HG03159 (cell line): ENCODE results near the gene PTGIR.
A peak's percentile ranks its signal among the peaks of the same experiment; 100 is the strongest.

Experiments used
- ATAC-seq: cut with Tn5 transposase; IDR thresholded peaks from one replicate; pipeline ENCODE4 v1.9.1; 2021; ENCODE audit warnings: mild to moderate bottlenecking, moderate library complexity; ENCODE audit not compliant: unreplicated experiment

Gene PTGIR, protein sequence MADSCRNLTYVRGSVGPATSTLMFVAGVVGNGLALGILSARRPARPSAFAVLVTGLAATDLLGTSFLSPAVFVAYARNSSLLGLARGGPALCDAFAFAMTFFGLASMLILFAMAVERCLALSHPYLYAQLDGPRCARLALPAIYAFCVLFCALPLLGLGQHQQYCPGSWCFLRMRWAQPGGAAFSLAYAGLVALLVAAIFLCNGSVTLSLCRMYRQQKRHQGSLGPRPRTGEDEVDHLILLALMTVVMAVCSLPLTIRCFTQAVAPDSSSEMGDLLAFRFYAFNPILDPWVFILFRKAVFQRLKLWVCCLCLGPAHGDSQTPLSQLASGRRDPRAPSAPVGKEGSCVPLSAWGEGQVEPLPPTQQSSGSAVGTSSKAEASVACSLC

GRCh38 chr19:46624958-46625661 lies at the start of gene PTGIR:
TSS of gene PTGIR (minus strand) at chr19:46625089. CDS start at chr19:46624225, 864 bp downstream.
- ATAC-seq: no peak

- ATAC-seq: no peak
Observed at GRCh38 chr19:46670813-46671212, 45.9 kb upstream of the PTGIR start.

DNA sequence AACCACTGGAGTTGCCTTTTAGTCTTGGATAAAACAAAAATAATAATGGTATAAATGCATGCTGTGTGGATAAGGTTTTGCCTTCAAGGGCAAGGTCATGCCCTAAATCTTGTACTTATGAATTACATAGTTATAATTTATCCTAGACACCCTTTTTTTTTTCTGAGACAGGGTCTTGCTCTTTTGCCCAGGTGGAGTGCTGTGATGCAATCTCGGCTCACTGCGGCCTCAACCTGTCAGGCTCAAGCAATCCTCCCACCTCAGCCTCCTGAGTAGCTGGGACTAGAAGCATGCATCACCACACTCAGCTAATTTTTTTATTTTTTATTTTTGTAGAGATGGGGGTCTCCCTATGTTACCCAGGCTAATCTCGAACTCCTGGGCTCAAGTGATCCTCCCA lies 43.8 kb upstream of the PTGIR start:
- no peak for ATAC-seq

GRCh38 chr19:46665072-46665471 lies 40.2 kb upstream of the PTGIR start:
- ATAC-seq: no peak

DNA sequence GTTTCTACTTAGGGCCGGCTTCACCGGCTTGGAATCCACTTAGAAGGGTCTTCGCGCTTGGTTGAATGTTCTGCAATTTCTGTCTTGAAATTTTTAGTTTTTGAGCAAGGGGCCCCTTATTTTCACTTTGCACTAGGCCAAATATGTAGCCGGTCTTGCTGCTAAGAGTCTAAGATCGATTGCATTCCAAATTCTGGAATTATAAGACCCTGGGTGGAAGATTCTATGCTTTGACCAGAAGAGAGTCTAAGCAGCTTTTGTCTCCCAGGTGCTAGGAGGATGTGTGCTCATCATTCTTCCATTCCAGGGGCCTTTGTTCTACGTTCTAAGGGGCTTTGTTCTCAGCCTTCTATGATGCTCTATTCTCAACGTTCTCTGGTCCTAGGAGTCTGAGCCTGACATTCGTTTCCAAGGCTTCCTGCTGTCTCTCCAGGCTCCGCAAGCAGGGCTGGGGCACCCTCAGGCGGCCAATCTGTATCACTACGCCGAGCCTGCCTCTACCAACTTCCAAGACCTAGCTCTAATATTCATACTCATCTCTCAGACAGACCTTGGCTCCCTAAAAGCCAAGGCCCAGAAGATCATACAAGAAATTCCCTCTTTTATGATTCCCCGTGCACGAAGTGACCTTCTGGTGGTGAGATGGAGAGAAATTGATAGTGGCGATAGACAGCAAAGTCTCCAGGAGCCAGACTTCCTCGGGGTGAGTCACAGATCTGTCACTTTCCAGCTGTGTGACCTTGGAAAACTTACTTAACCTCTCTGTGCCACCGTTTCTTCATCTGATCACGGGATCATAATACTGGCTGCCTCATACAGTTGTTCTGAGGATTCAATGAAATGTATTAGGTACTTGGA lies 37.1 kb upstream of the PTGIR start:
- no peak for ATAC-seq

DNA sequence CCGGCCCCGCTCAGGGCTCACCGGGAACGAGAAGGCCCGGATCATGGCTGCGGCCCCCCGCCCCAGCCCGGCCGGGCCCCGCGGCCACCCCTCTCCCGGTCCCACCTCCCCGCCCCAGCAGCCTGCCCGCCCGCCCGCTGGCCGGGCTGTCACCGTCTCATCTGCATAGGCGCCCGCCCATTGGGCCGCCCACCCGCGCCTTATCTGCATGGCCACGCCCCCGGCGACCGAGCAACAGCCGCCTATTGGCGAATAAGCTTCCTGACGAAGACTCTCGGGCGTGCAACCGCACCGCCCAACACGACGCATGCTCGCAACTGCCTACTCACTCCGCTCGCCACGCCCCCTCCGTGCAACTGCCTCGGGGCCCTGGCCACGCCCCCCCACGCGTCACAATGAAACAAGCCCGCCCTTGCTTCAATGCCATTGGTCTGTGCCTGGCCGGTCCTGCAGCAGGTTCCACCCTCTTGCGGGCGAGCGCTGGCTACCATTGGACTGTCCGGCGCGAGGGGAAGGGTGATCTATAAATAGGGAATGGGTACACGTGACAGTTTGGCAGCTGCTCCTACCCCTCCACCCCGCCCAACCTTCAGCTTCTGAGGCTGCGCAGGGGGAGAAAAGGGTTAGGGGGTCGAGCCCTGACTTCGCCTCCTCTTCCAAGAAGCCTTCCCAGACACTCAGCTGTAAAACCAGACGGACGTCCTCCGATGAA lies 36.3 kb upstream of the PTGIR start, which contains the start of gene DACT3:
DACT3 (minus strand) TSS at position 163 of the 712 bp plus-strand sequence; CDS start at position 45, 118 bp downstream.
- peak; percentile 86 for ATAC-seq

DNA sequence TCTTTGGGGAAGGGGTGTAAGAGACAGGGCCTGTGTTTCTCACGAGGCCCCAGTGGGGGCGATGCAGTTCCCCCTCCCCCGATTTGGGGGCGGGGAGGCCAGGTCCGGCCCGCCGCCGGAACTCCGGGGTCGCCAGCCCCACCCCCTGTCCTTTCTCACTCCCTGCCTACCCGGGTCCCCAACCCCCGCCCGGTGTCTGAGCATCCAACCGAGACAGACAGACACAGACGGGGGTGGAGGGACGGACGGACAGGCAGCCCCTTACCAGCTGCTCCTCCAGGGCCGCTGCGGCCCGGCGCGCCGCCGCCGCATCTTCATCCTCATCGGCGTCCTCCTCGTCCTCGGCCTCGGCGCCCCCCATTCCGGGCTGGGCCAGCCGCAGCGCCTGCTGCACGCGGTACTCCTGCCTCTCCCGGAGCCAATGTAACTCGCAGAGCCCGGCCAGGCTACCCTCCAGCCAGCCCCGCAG lies 35.7 kb upstream of the PTGIR start:
- ATAC-seq: no peak

DNA sequence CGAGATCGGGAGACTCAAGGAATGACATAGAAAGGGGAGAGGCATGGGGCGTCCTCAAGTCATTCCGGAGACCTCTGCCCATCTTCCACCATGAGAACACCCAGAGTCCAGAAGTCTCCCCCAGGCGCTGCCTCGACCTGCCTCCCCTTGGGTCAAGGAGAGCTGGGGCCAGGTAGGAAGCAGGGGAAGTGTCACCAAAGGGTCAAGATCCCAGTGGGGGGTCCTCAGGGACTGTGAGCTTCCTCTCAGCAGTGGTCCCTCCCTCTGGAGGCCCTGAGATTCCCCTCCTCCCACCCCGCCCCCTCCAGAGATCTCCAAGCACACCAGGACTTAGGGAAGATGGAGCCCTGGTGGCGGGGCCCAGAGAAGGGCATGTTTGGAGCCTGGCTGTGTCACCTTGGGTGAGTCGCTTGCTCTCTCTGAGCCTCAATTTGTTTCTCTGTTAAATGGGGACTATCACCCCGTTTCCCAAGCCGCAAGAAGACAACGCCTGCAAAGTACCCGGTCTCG lies 35.2 kb upstream of the PTGIR start:
- ATAC-seq: no peak

GRCh38 chr19:46659151-46660007 lies 34.5 kb upstream of the PTGIR start:
- ATAC-seq: no peak

DNA sequence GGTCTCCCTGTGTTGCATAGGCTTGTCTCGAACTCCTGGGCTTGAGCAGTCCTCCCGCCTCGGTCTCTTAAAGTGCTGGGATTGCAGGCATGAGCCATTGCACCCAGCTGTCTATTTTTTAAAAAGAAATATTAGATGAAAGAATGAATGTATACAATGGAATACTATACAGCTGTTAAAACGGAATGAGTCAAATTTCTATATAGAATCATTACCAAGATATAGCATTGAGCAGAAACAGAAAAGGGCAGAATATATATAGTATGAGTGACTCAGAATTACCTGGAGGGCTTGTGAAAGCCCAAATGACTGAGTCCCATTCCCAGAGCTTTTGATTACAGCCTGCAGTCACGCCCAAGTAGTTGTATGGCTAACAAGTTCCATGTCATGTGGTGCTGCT lies 31.7 kb upstream of the PTGIR start:
- no peak for ATAC-seq

DNA sequence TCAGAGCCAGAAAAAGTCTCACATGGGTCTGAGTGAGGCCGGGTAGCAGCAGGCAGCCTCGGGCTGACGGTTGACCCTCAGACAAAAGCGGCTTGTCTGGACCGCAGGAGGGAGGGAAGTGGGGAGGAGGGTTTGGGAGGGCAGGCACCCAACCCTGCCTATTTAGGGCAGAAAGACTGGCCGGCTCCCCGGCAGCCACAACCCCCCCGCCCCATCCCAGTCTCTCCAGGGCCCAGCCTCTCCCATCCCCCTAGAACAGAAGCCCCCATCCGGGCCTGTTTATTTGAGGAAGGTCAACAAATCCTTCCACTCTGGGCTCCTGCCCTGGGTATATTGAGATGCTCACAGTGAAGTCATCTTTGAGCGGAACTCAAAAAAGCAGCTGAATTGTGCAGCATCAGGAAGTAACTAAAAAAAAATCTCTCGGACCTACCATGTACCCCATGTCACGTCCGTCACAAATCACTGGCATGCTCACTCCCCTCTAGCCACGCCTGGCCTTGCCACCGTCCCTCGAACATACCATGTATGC lies 29.8 kb upstream of the PTGIR start:
- ATAC-seq: no peak

DNA sequence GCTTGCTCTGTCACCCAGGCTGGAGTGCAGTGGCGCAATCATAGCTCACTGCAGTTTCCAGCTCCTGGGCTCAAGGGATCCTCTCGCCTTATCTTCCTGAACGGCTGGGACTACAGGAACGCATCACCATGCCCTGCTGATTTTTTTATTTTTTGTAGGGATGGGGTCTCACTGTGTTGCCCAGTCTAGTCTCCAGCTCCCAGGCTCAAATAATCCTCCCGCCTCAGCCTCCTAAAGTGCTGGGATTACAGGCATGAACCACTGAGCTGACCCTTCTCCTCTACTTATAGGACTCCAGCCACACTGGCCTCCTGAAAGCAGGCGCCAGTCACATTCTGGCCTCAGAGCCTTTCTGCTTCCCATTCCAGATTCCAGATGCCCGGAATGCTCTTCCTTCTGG lies 25.6 kb upstream of the PTGIR start:
- no peak for ATAC-seq

GRCh38 chr19:46648961-46649960 lies 24.4 kb upstream of the PTGIR start:
- no peak for ATAC-seq

DNA sequence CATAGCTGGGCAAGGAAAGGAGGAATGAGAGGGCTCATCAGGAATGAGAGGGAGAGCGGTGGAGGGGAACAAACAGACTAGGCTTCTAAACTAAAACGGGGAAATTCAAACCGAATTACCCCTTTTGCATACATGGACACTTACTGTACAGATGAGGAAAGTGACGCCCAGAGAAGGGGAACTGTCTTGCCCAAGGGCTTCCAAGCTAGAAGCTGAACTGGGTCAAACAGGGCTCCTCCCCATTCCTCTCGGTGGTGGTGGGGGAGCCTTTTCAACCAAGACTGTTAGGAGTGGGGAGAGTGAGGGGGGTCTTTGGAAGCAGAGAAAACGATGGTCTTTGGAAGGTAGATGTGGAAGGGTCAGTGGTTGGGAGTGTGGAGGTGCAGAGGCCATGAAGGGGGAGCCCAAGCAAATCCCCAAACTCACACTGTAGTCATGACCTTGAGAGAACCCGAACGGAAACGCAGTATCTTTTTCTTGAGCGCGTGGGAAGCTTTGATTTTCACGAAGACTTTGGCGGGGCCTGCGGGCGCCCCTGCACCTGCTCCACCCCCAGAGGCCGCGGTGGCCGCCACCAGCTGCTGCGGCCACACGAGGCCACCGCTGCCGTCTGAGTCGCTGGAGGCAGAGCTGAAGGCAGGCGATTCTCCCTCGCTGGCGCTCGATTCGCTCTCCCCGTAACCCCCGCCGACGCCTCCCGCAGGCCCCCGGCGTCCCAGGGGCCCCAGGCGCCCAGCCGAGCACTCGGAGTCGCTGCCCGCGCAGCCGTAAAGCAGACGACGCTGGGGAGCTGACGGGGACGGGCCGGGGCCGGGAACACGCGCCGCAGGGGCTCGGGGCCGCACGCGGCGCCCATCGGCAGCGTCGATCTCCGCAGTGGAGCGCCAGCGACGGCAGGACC lies 23.4 kb upstream of the PTGIR start:
- ATAC-seq: no peak

- ATAC-seq: no peak
Observed at GRCh38 chr19:46646402-46646801, 21.5 kb upstream of the PTGIR start.

DNA sequence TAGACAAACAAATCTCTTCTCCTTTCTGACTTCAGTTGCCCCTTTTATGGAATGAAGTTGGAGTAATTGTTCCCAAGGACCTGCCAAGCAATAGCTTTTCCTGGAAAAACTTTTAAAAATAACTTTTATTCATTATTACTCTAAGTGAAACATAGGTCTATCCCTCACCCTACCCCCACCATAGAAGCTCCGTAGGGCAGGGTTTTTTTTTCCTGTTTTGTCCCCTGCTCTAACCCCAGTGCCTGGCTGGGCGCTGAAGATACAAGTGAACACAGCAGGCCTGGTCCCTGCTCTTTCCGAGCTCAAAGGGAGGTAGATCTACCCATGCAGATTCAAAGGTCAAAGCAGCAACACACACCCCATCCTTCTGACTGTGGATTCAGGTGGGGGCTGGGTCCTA lies 19.8 kb upstream of the PTGIR start:
- ATAC-seq: no peak

DNA sequence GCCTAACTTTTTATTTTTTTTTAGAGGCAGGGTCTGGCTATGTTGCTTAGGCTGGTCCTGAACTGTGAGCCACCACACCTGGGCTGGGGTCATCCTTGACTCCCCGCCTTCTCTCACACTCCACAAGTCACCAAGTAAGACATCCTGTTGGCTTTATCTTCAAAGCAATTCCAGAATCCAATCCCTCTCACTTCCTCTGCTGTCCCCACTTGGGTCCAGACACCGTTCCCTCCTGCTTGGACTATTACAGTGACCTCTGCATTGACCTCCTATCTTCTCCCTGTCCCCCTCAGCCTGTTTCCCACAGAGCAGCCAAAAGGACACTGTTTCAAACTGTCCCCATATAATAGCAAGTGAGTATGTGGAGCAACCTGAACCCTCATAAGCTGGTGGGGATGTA lies 15.8 kb upstream of the PTGIR start:
- no peak for ATAC-seq
